ENCODE results near the gene LYZL1.
"Not testable (repeated sequence)": the region's sequence is repeated elsewhere in the genome, so short reads cannot be mapped to it uniquely, and the experiment has no call there.

GRCh38 chr10:29291561-29291960 is 2.7 kb downstream of the LYZL1 start:
- TF ChIP-seq CTCF, EP300, POLR2AphosphoS5, POLR2A (IDR thresholded peaks at IDR 0.05): not testable (repeated sequence)

Measured in upper lobe of left lung (tissue), 4 donors.